Muscle layer of colon (tissue), 2 donors: ENCODE results near the gene FBLN1.
"Not testable (repeated sequence)": the region's sequence is repeated elsewhere in the genome, so short reads cannot be mapped to it uniquely, and the experiment has no call there.

ENCODE experiments used
- H3K27ac ChIP-seq: one replicate; pipeline ENCODE4 v1.7.0; 2013; ENCODE audit warnings: low read depth, mild to moderate bottlenecking, low read length, moderate library complexity
- H3K27me3 ChIP-seq, 2 donors: one replicate each; pipeline ENCODE4 v1.7.0; 2013; ENCODE audit warnings: low read length in 2 of 2, mild to moderate bottlenecking in 2 of 2; ENCODE audit not compliant: insufficient read depth in 2 of 2, control insufficient read depth in 1 of 2
- H3K36me3 ChIP-seq: one replicate; pipeline ENCODE4 v1.7.0; 2013; ENCODE audit warnings: mild to moderate bottlenecking, low read length; ENCODE audit not compliant: insufficient read depth
- H3K4me1 ChIP-seq: one replicate; pipeline ENCODE4 v1.7.0; 2013; ENCODE audit warnings: mild to moderate bottlenecking, low read length; ENCODE audit not compliant: insufficient read depth
- H3K4me3 ChIP-seq, 2 donors: one replicate each; pipeline ENCODE4 v1.7.0; 2013; ENCODE audit warnings: low read length in 2 of 2, low read depth in 1 of 2, mild to moderate bottlenecking in 1 of 2, moderate library complexity in 1 of 2
- H3K9ac ChIP-seq: one replicate; pipeline ENCODE4 v1.7.0; 2013; ENCODE audit warnings: low read length
- H3K9me3 ChIP-seq: one replicate; pipeline ENCODE4 v1.7.0; 2013; ENCODE audit warnings: mild to moderate bottlenecking, low read length
- donor health status: abdominal sarcoma.
- donor health status: Adenocarcinoma of cecum.

FBLN1 gene

GRCh38 chr22:45532235-45532631 lies 29.6 kb downstream of the FBLN1 start:
- no peak overlapping the region for H3K4me3 ChIP-seq
- H3K27ac ChIP-seq: no peak overlapping the region
- H3K36me3 ChIP-seq: no peaks in the 10 kb centered on the region
- peaks cover 39% of the 10 kb centered on the region for H3K4me1 ChIP-seq
- H3K9me3 ChIP-seq: no peaks in the 10 kb centered on the region
- H3K27me3 ChIP-seq: no peaks in the 10 kb centered on the region
- H3K9ac ChIP-seq: no peak overlapping the region

GRCh38 chr22:45533703-45534102 lies 31.0 kb downstream of the FBLN1 start:
- Histone ChIP-seq H3K4me3 (no peak overlapping the region), H3K9me3 (no peaks in the 10 kb centered on the region), H3K36me3 (no peaks in the 10 kb centered on the region), H3K27ac (no peak overlapping the region), H3K27me3 (no peaks in the 10 kb centered on the region), H3K9ac (no peak overlapping the region), H3K4me1 (peaks cover 53% of the 10 kb centered on the region)

- H3K27me3 ChIP-seq: no peaks in the 10 kb centered on the region
- H3K27ac ChIP-seq: peak overlapping the region; percentile 35
- H3K9ac ChIP-seq: no peak overlapping the region
- H3K36me3 ChIP-seq: no peaks in the 10 kb centered on the region
- no peaks in the 10 kb centered on the region for H3K9me3 ChIP-seq
- H3K4me3 ChIP-seq: no peak overlapping the region
- H3K4me1 ChIP-seq: peaks cover 55% of the 10 kb centered on the region
Measured at GRCh38 chr22:45534339-45535192, 31.9 kb downstream of the FBLN1 start.

GRCh38 chr22:45535290-45535689 lies 32.6 kb downstream of the FBLN1 start:
- peaks cover 55% of the 10 kb centered on the region for H3K4me1 ChIP-seq
- H3K27me3 ChIP-seq: no peaks in the 10 kb centered on the region
- H3K4me3 ChIP-seq: no peak overlapping the region
- peak overlapping the region; percentile 35 for H3K27ac ChIP-seq
- no peak overlapping the region for H3K9ac ChIP-seq
- H3K9me3 ChIP-seq: no peaks in the 10 kb centered on the region
- no peaks in the 10 kb centered on the region for H3K36me3 ChIP-seq

- not testable (repeated sequence) for H3K36me3 ChIP-seq, H3K4me3 ChIP-seq, H3K9ac ChIP-seq, H3K27me3 ChIP-seq, H3K9me3 ChIP-seq
- Histone ChIP-seq H3K27ac (peak overlapping the region; percentile 35), H3K4me1 (peaks cover 55% of the 10 kb centered on the region)
Measured at GRCh38 chr22:45535835-45536234, 33.2 kb downstream of the FBLN1 start.

GRCh38 chr22:45537734-45538181 lies 35.1 kb downstream of the FBLN1 start:
- no peak overlapping the region for H3K9ac ChIP-seq
- H3K9me3 ChIP-seq: no peaks in the 10 kb centered on the region
- H3K36me3 ChIP-seq: no peaks in the 10 kb centered on the region
- H3K27me3 ChIP-seq: no peaks in the 10 kb centered on the region
- H3K4me3 ChIP-seq: peak overlapping the region in 1 of 2 donors; percentile 43
- peaks cover 49% of the 10 kb centered on the region for H3K4me1 ChIP-seq
- peak overlapping the region; percentile 25 for H3K27ac ChIP-seq

- peaks cover 45% of the 10 kb centered on the region for H3K4me1 ChIP-seq
- H3K9ac ChIP-seq: no peak overlapping the region
- H3K4me3 ChIP-seq: peak overlapping the region in 1 of 2 donors; percentile 43
- H3K9me3 ChIP-seq: no peaks in the 10 kb centered on the region
- no peaks in the 10 kb centered on the region for H3K27me3 ChIP-seq
- peak overlapping the region; percentile 25 for H3K27ac ChIP-seq
- no peaks in the 10 kb centered on the region for H3K36me3 ChIP-seq
Measured at GRCh38 chr22:45538281-45538680, 35.6 kb downstream of the FBLN1 start.

- no peak overlapping the region for H3K9ac ChIP-seq
- no peaks in the 10 kb centered on the region for H3K36me3 ChIP-seq
- no peak overlapping the region for H3K27ac ChIP-seq
- no peaks in the 10 kb centered on the region for H3K27me3 ChIP-seq
- no peaks in the 10 kb centered on the region for H3K9me3 ChIP-seq
- no peak overlapping the region for H3K4me3 ChIP-seq
- H3K4me1 ChIP-seq: peaks cover 27% of the 10 kb centered on the region
Measured at GRCh38 chr22:45540122-45540521, 37.4 kb downstream of the FBLN1 start.

GRCh38 chr22:45541382-45541979 lies 38.8 kb downstream of the FBLN1 start:
- Histone ChIP-seq H3K27ac (no peak overlapping the region), H3K27me3 (no peaks in the 10 kb centered on the region), H3K4me3 (no peak overlapping the region), H3K36me3 (no peaks in the 10 kb centered on the region), H3K9me3 (no peaks in the 10 kb centered on the region), H3K4me1 (peaks cover 21% of the 10 kb centered on the region), H3K9ac (no peak overlapping the region)

- no peaks in the 10 kb centered on the region for H3K9me3 ChIP-seq
- no peak overlapping the region for H3K27ac ChIP-seq
- no peaks in the 10 kb centered on the region for H3K27me3 ChIP-seq
- H3K9ac ChIP-seq: no peak overlapping the region
- H3K4me3 ChIP-seq: no peak overlapping the region
- H3K36me3 ChIP-seq: no peaks in the 10 kb centered on the region
- peaks cover 18% of the 10 kb centered on the region for H3K4me1 ChIP-seq
Measured at GRCh38 chr22:45542001-45542520, 39.4 kb downstream of the FBLN1 start.

- H3K27me3 ChIP-seq, H3K9ac ChIP-seq, H3K9me3 ChIP-seq, H3K36me3 ChIP-seq, H3K27ac ChIP-seq, H3K4me3 ChIP-seq: not testable (repeated sequence)
- H3K4me1 ChIP-seq: peaks cover 11% of the 10 kb centered on the region
Measured at GRCh38 chr22:45542736-45543135, 40.1 kb downstream of the FBLN1 start.
